K562 (cell line): ENCODE results near the gene EIF3I. TPM values are rescaled to one million over a fixed set of nuclear protein-coding genes. Genes with fewer than 3 reads are reported as not detected.

Source experiments
- MBD2 ChIP-seq: sonication (generic); IDR thresholded peaks from 2 replicates; pipeline ENCODE4 v1.6.1; 2016; ENCODE audit warnings: low read depth, borderline replicate concordance
- MIER1 ChIP-seq: fragments of 450-650 bp; IDR thresholded peaks from 2 replicates; pipeline ENCODE4 v1.6.1; 2016; ENCODE audit warnings: antibody characterized with exemption, mild to moderate bottlenecking, low read depth
- NCOA1 ChIP-seq: fragments of 450-650 bp; IDR thresholded peaks from 2 replicates; pipeline ENCODE4 v1.6.1; 2016; ENCODE audit warnings: low read depth
- NCOA4 ChIP-seq: fragments of 450-650 bp; IDR thresholded peaks from 2 replicates; pipeline ENCODE4 v1.6.1; 2018; ENCODE audit warnings: mild to moderate bottlenecking; ENCODE audit not compliant: partially characterized antibody
- RBM15 ChIP-seq: fragments of 200-400 bp; formaldehyde crosslinking; IDR thresholded peaks from 2 replicates; pipeline ENCODE4 v1.6.1; 2018; ENCODE audit warnings: mild to moderate bottlenecking, low read length, moderate library complexity; ENCODE audit not compliant: insufficient read depth
- SRSF1 ChIP-seq: fragments of 200-400 bp; formaldehyde crosslinking; IDR thresholded peaks from 2 replicates; pipeline ENCODE4 v1.6.1; 2017; ENCODE audit warnings: mild to moderate bottlenecking, low read depth, low read length, moderate library complexity
- polyA plus RNA-seq, 8 experiments: library from polyadenylated mRNA; depleted of rRNA in 4 of 8; stranded (reverse) in 5 of 8; unstranded in 3 of 8; fragments of >200 nt; fragmentation: Nextera tagmentation in 2 of 8; fragmentation: Illumina TruSeq in 1 of 8; extraction: Ambion mirVana in 2 of 8; extraction: Trizol in 1 of 8; gene quantifications; 2 replicates each; pipeline versions ENCODE4 v1.2.1 to v1.2.3, GENCODE V29; 2011 to 2014; ENCODE audit warnings: inconsistent platforms in 1 of 8, missing spikeins in 1 of 8
- total RNA-seq, 7 experiments: library from RNA; depleted of rRNA in 6 of 7; stranded (reverse); fragments of >200 nt in 6 of 7; fragmentation: Illumina TruSeq in 2 of 7; extraction: Trizol in 2 of 7; gene quantifications; 2 replicates each; pipeline versions ENCODE4 v1.2.1 to v1.2.3, GENCODE V29; 2011 to 2021; ENCODE audit warnings: low replicate concordance in 1 of 7
- TF ChIP-seq, protein P1 (sequence below): fragments of 450-650 bp; IDR thresholded peaks from 2 replicates; pipeline ENCODE4 v1.6.1; 2016; ENCODE audit warnings: missing biosample characterization, missing genetic modification characterization
- TF ChIP-seq, protein P2 (sequence below): fragments of 250-450 bp; sonication (Bioruptor Pico); IDR thresholded peaks from 2 replicates; pipeline ENCODE4 v1.8.0; 2022; ENCODE audit warnings: inconsistent platforms, mild to moderate bottlenecking, moderate library complexity, borderline replicate concordance
- TF ChIP-seq, protein P3 (sequence below): fragments of 200-800 bp; sonication (Bioruptor generic); IDR thresholded peaks from 2 replicates; pipeline ENCODE4 v1.6.1; 2017; ENCODE audit warnings: missing genetic modification characterization, missing compliant biosample characterization
- TF ChIP-seq, protein P4 (sequence below), 2 experiments: fragments of 150-350 bp in 1 of 2; IDR thresholded peaks; 2 replicates each; pipeline ENCODE4 v1.6.1; 2012 to 2016; ENCODE audit warnings: low read depth in 2 of 2, low read length in 2 of 2, mild to moderate bottlenecking in 1 of 2, moderate library complexity in 1 of 2
- TF ChIP-seq, protein P5 (sequence below): sonication (generic); formaldehyde crosslinking; IDR thresholded peaks from 2 replicates; pipeline ENCODE4 v1.8.1; 2023; ENCODE audit warnings: mild to moderate bottlenecking, missing genetic modification reagents
- TF ChIP-seq, protein P6 (sequence below), 2 experiments: fragments of 450-650 bp; conservative IDR thresholded peaks; 2 replicates each; pipeline ENCODE4 v1.6.1; 2017; ENCODE audit warnings: mild to moderate bottlenecking in 2 of 2, moderate library complexity in 2 of 2
- TF ChIP-seq, protein P7 (sequence below): fragments of 450-650 bp; IDR thresholded peaks from 2 replicates; pipeline ENCODE4 v1.6.1; 2016

EIF3I gene
- total and polyA plus RNA-seq, 9 of the 15 experiments (the other 6 are each of a cell fraction or from before 2014, with no cell fraction given), result 414 to 1,526 (median 635) TPM

DNA sequence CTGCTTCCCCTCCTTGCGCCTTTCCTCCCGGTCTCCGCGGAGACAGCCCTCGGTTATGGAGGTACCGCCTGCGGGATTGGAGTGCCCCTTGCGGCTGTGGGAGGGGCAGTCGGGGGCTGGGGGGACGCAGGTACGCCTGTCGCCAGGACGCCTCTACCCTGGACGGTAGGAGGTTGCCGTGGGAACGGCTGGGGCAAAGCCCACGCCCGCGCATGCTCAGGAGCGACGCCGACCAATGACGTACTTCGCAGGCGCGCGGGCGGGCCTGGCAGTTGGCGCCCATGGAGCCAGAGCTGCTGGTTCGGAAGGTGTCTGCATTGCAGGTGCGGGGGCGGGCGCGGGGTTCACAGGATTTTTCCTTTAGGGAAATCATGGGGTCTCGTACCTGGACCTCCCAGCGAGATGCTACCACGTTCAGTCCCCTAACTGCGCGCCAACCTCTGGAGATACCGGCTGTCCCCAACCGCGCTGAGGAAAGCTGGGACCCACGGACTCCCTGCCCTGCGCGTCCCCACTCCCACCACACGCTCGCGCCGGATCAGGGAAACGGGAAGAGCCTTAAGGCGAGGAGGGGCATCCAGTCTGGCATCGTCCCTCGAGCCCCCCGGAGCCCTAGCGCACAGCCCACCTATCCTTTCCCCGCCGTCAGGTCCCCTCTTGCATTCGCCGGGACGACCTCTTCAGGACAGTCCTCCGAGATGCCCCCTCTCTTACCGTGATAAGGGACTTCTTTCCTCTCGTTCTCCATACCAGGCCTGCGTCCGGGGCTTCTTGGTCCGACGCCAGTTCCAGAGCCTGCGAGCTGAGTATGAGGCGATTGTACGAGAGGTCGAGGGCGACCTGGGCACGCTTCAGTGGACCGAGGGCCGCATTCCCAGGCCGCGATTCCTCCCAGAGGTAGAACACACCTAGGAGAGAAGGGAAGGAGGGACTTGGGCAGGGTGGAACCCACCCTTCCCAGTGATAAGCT lies 16.5 kb upstream of the EIF3I start, which contains the start of gene IQCC (continued):
- TF ChIP-seq, protein P1, sequence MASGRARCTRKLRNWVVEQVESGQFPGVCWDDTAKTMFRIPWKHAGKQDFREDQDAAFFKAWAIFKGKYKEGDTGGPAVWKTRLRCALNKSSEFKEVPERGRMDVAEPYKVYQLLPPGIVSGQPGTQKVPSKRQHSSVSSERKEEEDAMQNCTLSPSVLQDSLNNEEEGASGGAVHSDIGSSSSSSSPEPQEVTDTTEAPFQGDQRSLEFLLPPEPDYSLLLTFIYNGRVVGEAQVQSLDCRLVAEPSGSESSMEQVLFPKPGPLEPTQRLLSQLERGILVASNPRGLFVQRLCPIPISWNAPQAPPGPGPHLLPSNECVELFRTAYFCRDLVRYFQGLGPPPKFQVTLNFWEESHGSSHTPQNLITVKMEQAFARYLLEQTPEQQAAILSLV (tag), result no peak
- TF ChIP-seq, protein P2, sequence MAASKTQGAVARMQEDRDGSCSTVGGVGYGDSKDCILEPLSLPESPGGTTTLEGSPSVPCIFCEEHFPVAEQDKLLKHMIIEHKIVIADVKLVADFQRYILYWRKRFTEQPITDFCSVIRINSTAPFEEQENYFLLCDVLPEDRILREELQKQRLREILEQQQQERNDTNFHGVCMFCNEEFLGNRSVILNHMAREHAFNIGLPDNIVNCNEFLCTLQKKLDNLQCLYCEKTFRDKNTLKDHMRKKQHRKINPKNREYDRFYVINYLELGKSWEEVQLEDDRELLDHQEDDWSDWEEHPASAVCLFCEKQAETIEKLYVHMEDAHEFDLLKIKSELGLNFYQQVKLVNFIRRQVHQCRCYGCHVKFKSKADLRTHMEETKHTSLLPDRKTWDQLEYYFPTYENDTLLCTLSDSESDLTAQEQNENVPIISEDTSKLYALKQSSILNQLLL (CRISPR knock-in tag), result no peak
- TF ChIP-seq RBM15, result no peak
- TF ChIP-seq MIER1, result peak; percentile 67; the same call in 1 of the 2 replicates
- TF ChIP-seq, protein P3, sequence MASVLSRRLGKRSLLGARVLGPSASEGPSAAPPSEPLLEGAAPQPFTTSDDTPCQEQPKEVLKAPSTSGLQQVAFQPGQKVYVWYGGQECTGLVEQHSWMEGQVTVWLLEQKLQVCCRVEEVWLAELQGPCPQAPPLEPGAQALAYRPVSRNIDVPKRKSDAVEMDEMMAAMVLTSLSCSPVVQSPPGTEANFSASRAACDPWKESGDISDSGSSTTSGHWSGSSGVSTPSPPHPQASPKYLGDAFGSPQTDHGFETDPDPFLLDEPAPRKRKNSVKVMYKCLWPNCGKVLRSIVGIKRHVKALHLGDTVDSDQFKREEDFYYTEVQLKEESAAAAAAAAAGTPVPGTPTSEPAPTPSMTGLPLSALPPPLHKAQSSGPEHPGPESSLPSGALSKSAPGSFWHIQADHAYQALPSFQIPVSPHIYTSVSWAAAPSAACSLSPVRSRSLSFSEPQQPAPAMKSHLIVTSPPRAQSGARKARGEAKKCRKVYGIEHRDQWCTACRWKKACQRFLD (CRISPR knock-in tag), result no peak
- 0 out of 2 replicates have a peak, but pooled peaks have one; percentile 17 for TF ChIP-seq NCOA1
- TF ChIP-seq, protein P4, sequence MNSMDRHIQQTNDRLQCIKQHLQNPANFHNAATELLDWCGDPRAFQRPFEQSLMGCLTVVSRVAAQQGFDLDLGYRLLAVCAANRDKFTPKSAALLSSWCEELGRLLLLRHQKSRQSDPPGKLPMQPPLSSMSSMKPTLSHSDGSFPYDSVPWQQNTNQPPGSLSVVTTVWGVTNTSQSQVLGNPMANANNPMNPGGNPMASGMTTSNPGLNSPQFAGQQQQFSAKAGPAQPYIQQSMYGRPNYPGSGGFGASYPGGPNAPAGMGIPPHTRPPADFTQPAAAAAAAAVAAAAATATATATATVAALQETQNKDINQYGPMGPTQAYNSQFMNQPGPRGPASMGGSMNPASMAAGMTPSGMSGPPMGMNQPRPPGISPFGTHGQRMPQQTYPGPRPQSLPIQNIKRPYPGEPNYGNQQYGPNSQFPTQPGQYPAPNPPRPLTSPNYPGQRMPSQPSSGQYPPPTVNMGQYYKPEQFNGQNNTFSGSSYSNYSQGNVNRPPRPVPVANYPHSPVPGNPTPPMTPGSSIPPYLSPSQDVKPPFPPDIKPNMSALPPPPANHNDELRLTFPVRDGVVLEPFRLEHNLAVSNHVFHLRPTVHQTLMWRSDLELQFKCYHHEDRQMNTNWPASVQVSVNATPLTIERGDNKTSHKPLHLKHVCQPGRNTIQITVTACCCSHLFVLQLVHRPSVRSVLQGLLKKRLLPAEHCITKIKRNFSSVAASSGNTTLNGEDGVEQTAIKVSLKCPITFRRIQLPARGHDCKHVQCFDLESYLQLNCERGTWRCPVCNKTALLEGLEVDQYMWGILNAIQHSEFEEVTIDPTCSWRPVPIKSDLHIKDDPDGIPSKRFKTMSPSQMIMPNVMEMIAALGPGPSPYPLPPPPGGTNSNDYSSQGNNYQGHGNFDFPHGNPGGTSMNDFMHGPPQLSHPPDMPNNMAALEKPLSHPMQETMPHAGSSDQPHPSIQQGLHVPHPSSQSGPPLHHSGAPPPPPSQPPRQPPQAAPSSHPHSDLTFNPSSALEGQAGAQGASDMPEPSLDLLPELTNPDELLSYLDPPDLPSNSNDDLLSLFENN (IDR thresholded peaks at IDR 0.05; ENCODE audit: low read depth in 2 of 2, low read length in 2 of 2), result no peak
- no peak for TF ChIP-seq SRSF1
- TF ChIP-seq, protein P5, sequence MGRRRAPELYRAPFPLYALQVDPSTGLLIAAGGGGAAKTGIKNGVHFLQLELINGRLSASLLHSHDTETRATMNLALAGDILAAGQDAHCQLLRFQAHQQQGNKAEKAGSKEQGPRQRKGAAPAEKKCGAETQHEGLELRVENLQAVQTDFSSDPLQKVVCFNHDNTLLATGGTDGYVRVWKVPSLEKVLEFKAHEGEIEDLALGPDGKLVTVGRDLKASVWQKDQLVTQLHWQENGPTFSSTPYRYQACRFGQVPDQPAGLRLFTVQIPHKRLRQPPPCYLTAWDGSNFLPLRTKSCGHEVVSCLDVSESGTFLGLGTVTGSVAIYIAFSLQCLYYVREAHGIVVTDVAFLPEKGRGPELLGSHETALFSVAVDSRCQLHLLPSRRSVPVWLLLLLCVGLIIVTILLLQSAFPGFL (CRISPR knock-in tag), result no peak
- TF ChIP-seq, protein P6, sequence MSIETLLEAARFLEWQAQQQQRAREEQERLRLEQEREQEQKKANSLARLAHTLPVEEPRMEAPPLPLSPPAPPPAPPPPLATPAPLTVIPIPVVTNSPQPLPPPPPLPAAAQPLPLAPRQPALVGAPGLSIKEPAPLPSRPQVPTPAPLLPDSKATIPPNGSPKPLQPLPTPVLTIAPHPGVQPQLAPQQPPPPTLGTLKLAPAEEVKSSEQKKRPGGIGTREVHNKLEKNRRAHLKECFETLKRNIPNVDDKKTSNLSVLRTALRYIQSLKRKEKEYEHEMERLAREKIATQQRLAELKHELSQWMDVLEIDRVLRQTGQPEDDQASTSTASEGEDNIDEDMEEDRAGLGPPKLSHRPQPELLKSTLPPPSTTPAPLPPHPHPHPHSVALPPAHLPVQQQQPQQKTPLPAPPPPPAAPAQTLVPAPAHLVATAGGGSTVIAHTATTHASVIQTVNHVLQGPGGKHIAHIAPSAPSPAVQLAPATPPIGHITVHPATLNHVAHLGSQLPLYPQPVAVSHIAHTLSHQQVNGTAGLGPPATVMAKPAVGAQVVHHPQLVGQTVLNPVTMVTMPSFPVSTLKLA (conservative IDR thresholded peaks at IDR 0.05), result peak; percentile 86 to 90
- peak; percentile 92 for TF ChIP-seq MBD2
- TF ChIP-seq, protein P7, sequence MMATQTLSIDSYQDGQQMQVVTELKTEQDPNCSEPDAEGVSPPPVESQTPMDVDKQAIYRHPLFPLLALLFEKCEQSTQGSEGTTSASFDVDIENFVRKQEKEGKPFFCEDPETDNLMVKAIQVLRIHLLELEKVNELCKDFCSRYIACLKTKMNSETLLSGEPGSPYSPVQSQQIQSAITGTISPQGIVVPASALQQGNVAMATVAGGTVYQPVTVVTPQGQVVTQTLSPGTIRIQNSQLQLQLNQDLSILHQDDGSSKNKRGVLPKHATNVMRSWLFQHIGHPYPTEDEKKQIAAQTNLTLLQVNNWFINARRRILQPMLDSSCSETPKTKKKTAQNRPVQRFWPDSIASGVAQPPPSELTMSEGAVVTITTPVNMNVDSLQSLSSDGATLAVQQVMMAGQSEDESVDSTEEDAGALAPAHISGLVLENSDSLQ, result no peak; the same call in 1 of the 2 replicates
- no peak for TF ChIP-seq NCOA4
